Kidney (tissue), 14 donors: ENCODE measurements around the gene SERTAD4. TPM values are rescaled to one million over a fixed set of nuclear protein-coding genes. Genes with fewer than 3 reads are reported as not detected.

Experiments
- DNase-seq, 5 donors: peaks; one replicate each; pipeline ENCODE4 v3.0.0-alpha.2; 2013 to 2020
- FAIRE-seq: peaks from 2 replicates; lab custom pipeline; 2012; peaks lifted over from hg19 to GRCh38; lab: Jason Lieb, UNC
- H3K27ac ChIP-seq, 2 donors: one replicate each; pipeline ENCODE4 v1.7.0; 2013; ENCODE audit warnings: low read depth in 2 of 2, low read length in 2 of 2, inconsistent platforms in 1 of 2
- H3K27me3 ChIP-seq: one replicate; pipeline ENCODE4 v1.7.1; 2013; ENCODE audit warnings: low read length, inconsistent platforms; ENCODE audit not compliant: control insufficient read depth, insufficient read depth
- H3K36me3 ChIP-seq, 3 donors: one replicate each; pipeline versions ENCODE4 v1.7.0 to v1.7.1; 2013; ENCODE audit warnings: low read length in 3 of 3, control low read depth in 1 of 3, inconsistent platforms in 1 of 3; ENCODE audit not compliant: insufficient read depth in 3 of 3, control insufficient read depth in 2 of 3
- H3K4me1 ChIP-seq, 3 donors: one replicate each; pipeline versions ENCODE4 v1.7.0 to v1.7.1; 2013; ENCODE audit warnings: low read length in 3 of 3, inconsistent platforms in 1 of 3, low read depth in 1 of 3; ENCODE audit not compliant: control insufficient read depth in 2 of 3, insufficient read depth in 2 of 3
- H3K4me3 ChIP-seq, 3 donors: one replicate each; pipeline versions ENCODE4 v1.7.0 to v1.8.1; 2013; ENCODE audit warnings: low read length in 3 of 3, control low read depth in 1 of 3, inconsistent platforms in 1 of 3
- H3K9ac ChIP-seq, 3 donors: one replicate each; pipeline versions ENCODE4 v1.7.0 to v1.7.1; 2013; ENCODE audit warnings: low read length in 3 of 3, control low read depth in 1 of 3, inconsistent platforms in 1 of 3
- H3K9me3 ChIP-seq, 3 donors: one replicate each; pipeline versions ENCODE4 v1.7.0 to v1.7.1; 2013; ENCODE audit warnings: low read length in 3 of 3, control low read depth in 1 of 3, inconsistent platforms in 1 of 3; ENCODE audit not compliant: control insufficient read depth in 2 of 3, insufficient read depth in 1 of 3
- intact Hi-C: fragments of 100-400 bp; cut with DNase I; formaldehyde crosslinking; loops from one replicate; pipeline ENCODE4 v1.11.1; 2022
- polyA plus RNA-seq: library from polyadenylated mRNA; stranded (reverse); fragments of 350-450 nt; fragmentation: Illumina TruSeq; extraction: RNeasy Lipid Tissue Mini Kit (QIAGEN cat#74804); gene quantifications from one replicate; pipeline ENCODE4 v1.2.3, GENCODE V29; 2014; ENCODE audit warnings: low read depth, low replicate concordance; ENCODE audit not compliant: insufficient read depth
- total RNA-seq: library from RNA; stranded (reverse); fragmentation: NEBNext Ultra II Directional; extraction: Animal tissue kit (Norgen Biotek cat#: 25700); gene quantifications from one replicate; pipeline ENCODE4 v1.2.1, GENCODE V29; 2021
- TF ChIP-seq, protein P1 (sequence below): IDR thresholded peaks from 3 replicates; pipeline ENCODE4 v1.5.1; 2012; ENCODE audit warnings: mild to moderate bottlenecking, moderate library complexity, borderline replicate concordance; ENCODE audit not compliant: insufficient read depth; ENCODE audit errors: extremely low read depth
- donor health status: control.
- donor health status: control.
- donor health status: control.
- donor health status: control.
- donor health status: control.
- donor health status: DM: yes; HTN: yes; CAD: no.
- donor health status: Normal renal cell carcinoma (clear cell type).

The SERTAD4 gene
- total and polyA plus RNA-seq, 2 donors from 2014 or later = 0.92 to 9.2 TPM

DNA sequence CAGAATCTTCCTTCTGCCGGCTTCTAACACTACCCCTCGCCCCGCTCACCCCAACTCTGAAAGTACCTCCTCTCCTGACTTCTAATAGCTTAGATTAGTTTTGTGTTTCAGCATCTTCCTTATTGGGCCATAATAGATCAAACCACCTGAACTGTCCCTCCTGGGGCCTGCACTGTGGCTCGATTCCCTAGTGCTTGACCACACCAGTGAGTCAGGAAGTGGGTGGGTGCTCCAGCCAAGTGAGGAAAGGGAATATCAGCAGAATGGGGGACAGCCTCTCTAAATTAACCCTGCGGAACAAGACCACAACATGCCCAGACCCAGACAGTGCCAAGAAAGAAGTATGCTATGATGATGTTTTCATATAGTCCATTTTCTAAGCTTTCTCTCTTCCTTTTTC, 8.5 kb downstream of the SERTAD4 start:
- peaks cover 0 to 5% (median 0%) of the 10 kb centered on the region in 3 donors for H3K4me1 ChIP-seq
- H3K36me3 ChIP-seq = no peaks in the 10 kb centered on the region
- TF ChIP-seq, protein P1, sequence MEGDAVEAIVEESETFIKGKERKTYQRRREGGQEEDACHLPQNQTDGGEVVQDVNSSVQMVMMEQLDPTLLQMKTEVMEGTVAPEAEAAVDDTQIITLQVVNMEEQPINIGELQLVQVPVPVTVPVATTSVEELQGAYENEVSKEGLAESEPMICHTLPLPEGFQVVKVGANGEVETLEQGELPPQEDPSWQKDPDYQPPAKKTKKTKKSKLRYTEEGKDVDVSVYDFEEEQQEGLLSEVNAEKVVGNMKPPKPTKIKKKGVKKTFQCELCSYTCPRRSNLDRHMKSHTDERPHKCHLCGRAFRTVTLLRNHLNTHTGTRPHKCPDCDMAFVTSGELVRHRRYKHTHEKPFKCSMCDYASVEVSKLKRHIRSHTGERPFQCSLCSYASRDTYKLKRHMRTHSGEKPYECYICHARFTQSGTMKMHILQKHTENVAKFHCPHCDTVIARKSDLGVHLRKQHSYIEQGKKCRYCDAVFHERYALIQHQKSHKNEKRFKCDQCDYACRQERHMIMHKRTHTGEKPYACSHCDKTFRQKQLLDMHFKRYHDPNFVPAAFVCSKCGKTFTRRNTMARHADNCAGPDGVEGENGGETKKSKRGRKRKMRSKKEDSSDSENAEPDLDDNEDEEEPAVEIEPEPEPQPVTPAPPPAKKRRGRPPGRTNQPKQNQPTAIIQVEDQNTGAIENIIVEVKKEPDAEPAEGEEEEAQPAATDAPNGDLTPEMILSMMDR = no peak
- H3K27ac ChIP-seq = no peak overlapping the region
- H3K27me3 ChIP-seq = no peaks in the 10 kb centered on the region
- no peak for DNase-seq
- FAIRE-seq = no peak
- H3K9ac ChIP-seq = no peak overlapping the region
- H3K9me3 ChIP-seq = no peaks in the 10 kb centered on the region
- intact Hi-C loops = no loop called here
- no peak overlapping the region for H3K4me3 ChIP-seq

DNA sequence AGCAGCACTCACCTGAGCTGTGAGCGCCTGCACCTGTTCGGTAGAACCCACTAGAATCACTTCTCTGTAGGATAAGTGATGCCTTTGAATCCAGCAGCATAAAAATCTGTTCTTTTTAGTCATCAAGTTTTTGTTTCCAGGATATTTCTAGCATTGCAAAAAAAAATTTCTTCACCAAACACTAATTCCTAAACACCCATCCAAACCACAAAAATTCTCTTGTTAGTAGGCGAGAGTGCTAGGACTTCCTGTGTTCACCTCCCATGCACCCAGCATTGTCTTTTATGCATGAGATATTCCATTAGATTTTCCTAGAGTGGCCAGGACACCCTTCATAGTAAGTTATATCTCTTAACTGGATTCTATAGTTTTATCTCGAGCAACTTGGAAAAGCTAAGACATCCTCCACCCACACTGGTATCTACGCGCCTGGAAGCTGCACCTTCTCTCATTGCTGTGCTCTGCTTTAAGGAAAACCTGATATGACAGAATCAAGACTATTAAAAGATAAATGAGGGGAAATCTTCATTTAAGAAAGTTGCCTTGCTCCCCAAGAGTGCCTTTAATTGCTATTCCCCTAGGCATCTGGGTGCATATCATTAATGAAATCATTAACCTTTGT, 12.3 kb downstream of the SERTAD4 start:
- Histone ChIP-seq H3K27ac (no peak overlapping the region), H3K9me3 (no peaks in the 10 kb centered on the region), H3K27me3 (no peaks in the 10 kb centered on the region), H3K4me1 (no peaks in the 10 kb centered on the region), H3K36me3 (no peaks in the 10 kb centered on the region), H3K9ac (no peak overlapping the region), H3K4me3 (no peak overlapping the region)
- no peak for FAIRE-seq
- TF ChIP-seq, protein P1 = no peak
- DNase-seq = no peak
- intact Hi-C loops = no loop called here

DNA sequence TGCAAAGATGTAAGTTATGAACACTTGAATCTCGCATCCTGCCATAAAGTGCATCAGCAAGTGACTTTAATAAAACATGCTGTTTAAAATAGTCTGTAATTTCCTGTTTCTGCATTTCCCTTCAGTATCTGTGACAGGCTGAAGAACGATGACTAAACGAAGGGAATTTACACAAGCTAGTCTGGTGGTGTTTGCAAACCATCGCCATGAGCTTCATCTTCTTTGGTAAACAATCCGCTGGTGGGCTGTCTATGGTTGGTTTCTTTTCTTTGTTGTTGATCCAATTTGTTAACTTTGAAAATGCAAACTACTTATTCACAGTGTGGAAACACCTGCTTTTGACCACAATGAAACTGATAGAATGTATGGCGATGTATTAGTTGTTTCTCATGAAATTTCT, 13.9 kb downstream of the SERTAD4 start:
- DNase-seq (no peak), FAIRE-seq (no peak)
- H3K27me3 ChIP-seq = no peaks in the 10 kb centered on the region

More for the DNA sequence above, 13.9 kb downstream of the SERTAD4 start:
- no peak overlapping the region for H3K9ac ChIP-seq
- H3K4me1 ChIP-seq = no peaks in the 10 kb centered on the region
- no peak overlapping the region for H3K4me3 ChIP-seq
- TF ChIP-seq, protein P1 = no peak
- H3K27ac ChIP-seq = no peak overlapping the region
- no peaks in the 10 kb centered on the region for H3K36me3 ChIP-seq
- intact Hi-C loops = no loop called here
- H3K9me3 ChIP-seq = no peaks in the 10 kb centered on the region
